GM12874 (cell line): ENCODE measurements around the gene TSPAN7.

Source experiments
- TF ChIP-seq, protein P1 (sequence below): IDR thresholded peaks from 2 replicates; pipeline ENCODE4 v1.5.1; 2011; ENCODE audit warnings: low read depth, mild to moderate bottlenecking, control low read depth, low read length, moderate library complexity; ENCODE audit not compliant: insufficient read depth

TSPAN7 gene

DNA sequence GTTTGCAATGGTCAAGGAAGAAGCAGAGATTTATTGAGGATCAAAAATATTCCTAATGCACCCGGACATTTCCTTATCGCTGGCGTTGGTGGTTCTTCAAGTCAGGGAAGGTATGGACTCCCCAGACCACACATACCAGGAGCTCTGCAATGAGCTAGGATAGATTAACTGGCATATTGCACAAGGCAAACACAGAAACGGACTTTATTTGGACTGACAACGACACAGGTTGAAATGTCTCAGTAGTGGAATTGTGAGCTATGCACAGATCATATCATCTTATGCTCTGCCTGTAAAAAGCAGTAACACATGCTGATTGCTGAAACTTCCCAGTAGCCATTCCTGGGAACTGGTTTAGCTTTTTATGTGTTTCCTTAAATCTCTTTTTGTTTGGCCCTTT is 1.7 kb downstream of the TSPAN7 start:
- TF ChIP-seq, protein P1, sequence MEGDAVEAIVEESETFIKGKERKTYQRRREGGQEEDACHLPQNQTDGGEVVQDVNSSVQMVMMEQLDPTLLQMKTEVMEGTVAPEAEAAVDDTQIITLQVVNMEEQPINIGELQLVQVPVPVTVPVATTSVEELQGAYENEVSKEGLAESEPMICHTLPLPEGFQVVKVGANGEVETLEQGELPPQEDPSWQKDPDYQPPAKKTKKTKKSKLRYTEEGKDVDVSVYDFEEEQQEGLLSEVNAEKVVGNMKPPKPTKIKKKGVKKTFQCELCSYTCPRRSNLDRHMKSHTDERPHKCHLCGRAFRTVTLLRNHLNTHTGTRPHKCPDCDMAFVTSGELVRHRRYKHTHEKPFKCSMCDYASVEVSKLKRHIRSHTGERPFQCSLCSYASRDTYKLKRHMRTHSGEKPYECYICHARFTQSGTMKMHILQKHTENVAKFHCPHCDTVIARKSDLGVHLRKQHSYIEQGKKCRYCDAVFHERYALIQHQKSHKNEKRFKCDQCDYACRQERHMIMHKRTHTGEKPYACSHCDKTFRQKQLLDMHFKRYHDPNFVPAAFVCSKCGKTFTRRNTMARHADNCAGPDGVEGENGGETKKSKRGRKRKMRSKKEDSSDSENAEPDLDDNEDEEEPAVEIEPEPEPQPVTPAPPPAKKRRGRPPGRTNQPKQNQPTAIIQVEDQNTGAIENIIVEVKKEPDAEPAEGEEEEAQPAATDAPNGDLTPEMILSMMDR, result no peak

GRCh38 chrX:38570396-38570795 is 9.1 kb downstream of the TSPAN7 start:
- TF ChIP-seq, protein P1, result no peak

- TF ChIP-seq, protein P1, result no peak
Measured at GRCh38 chrX:38571058-38571457, 9.7 kb downstream of the TSPAN7 start.

DNA sequence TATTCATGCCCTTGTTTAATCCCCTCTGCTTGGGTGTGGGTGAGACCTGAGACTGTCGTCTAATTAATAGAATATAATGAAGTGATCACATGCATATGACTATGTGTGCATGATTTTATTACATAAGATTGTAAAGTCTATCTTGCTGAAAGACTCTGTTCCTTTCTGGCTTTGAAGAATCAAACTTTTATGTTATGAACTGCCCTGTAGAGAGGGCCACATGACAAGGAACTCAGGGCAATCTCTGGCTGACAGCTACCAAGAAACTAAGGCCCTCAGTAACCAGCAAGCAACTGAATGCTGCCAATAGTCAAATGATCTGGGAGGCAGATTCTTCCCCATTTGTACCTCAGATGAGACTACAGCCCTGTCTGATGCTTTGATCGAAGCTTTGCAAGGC is 13.5 kb downstream of the TSPAN7 start:
- TF ChIP-seq, protein P1, result no peak

DNA sequence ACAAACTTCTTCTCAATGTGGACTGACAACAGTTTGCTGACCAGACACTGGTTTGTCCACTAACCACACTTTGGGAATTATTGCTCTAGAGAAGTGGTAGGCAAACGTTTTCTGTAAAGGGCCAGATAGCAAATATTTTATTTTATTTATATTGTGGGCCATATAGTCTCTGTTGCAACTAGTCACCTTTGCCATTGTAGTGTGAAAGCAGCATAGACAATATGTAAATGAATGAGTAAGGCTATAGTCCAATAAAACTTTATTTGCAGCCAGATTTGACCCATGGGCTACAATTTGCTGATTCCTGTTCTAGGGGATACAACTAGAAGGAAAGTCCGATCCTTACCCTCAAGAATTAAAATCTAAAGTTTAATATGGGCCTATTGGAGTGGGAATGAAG is 14.5 kb downstream of the TSPAN7 start:
- TF ChIP-seq, protein P1, result no peak

DNA sequence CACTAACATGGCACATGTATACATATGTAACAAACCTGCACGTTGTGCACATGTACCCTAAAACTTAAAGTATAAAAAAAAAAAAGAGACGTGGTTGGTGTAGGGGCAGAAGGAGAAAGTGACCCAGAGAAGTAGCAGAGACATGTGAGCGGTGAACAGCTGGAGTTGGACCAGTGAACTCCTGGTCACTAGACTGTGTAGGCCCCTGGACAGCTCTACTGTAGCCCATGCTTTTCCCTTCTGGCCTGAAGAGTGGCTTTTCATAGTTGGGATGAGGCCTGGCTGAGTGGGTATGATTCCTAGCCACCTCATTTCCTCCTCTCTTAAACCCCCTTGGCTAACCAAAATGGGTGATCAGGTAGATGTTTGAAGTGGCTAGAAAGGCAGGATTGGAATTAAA is 16.4 kb downstream of the TSPAN7 start:
- TF ChIP-seq, protein P1, result no peak

DNA sequence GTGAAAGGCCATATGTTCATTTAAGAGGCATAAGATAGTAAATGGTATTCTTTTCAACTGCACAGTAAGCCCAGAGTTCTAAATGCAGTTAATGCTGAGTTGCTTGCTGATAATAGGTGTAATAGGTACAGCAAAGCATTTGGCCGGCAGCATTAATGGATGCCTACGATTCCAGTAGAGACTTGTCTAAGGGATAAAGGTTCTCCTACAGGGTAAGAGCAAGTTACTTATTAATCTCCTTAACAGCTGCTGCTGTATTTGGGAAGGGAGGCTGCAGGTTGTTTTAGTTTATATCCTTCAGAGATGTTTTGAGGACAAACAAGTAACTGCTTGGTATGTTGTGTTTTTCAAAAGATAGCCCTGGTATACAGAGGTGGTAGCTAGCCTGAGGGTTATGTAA is 16.8 kb downstream of the TSPAN7 start:
- TF ChIP-seq, protein P1, result no peak

DNA sequence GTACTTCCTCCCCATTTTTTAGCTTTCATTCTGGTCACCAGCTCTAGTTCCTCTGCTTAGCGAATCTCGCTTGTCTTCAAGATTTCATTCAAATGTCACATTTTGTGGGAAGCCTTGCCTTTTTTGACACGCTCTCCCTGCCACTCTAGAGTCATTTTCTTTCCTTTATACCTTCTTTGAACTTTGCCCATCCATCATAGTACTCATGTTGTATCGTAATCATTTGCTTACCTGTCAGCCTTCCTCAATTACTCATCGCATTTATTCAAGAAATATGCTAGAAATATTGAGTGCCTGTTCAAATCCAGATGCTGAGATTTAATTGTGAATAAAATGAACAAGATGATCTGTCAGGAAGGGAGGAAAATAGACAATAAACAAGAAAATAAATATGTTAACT is 21.8 kb downstream of the TSPAN7 start:
- TF ChIP-seq, protein P1, result no peak
